ENCODE data around the gene PINK1.

PINK1 gene

GRCh38 chr1:20590306-20590777 lies 42.9 kb upstream of the PINK1 start:
- no peak for TF ChIP-seq CTCF (IDR thresholded peaks at IDR 0.05; ENCODE audit: low read length)
- H3K27ac ChIP-seq (ENCODE audit: low read depth, low read length, poor library complexity, severe bottlenecking): no peak overlapping the region
- H3K4me2 ChIP-seq (ENCODE audit: low read length): no peak overlapping the region

GRCh38 chr1:20593756-20594155 lies 39.5 kb upstream of the PINK1 start:
- Histone ChIP-seq H3K79me2 (ENCODE audit: insufficient read depth, low read length) (no peaks in the 10 kb centered on the region), H3K4me3 (ENCODE audit: low read depth, low read length, poor library complexity, severe bottlenecking) (no peak overlapping the region), H3K27me3 (ENCODE audit: insufficient read depth, low read length) (no peaks in the 10 kb centered on the region; the same call in 1 of the 2 replicates), H3K4me1 (ENCODE audit: insufficient read depth, low read length, severe bottlenecking) (no peaks in the 10 kb centered on the region), H2AFZ (ENCODE audit: low read length) (no peak overlapping the region), H3F3A (ENCODE audit: insufficient read depth, low read length) (no peaks in the 10 kb centered on the region), H3K27ac (ENCODE audit: low read depth, low read length, poor library complexity, severe bottlenecking) (no peak overlapping the region), H4K20me1 (ENCODE audit: insufficient read depth, low read length) (no peaks in the 10 kb centered on the region), H3K36me3 (ENCODE audit: insufficient read depth, low read length) (no peaks in the 10 kb centered on the region), H3K9me3 (ENCODE audit: low read length) (no peaks in the 10 kb centered on the region), H3K9ac (ENCODE audit: low read length) (no peak overlapping the region), H3K9me2 (ENCODE audit: low read depth, low read length) (no peaks in the 10 kb centered on the region), H3K4me2 (ENCODE audit: low read length) (no peak overlapping the region)
- TF ChIP-seq EZH2 (IDR thresholded peaks at IDR 0.05; ENCODE audit: borderline replicate concordance, low read length) (no peak), CTCF (IDR thresholded peaks at IDR 0.05; ENCODE audit: low read length) (no peak)

More at GRCh38 chr1:20590306-20590777, 42.9 kb upstream of the PINK1 start:
- no peak overlapping the region for H2AFZ ChIP-seq (ENCODE audit: low read length)
- peaks cover 4% of the 10 kb centered on the region for H3K27me3 ChIP-seq (ENCODE audit: insufficient read depth, low read length)
- H3K79me2 ChIP-seq (ENCODE audit: insufficient read depth, low read length): no peaks in the 10 kb centered on the region
- no peaks in the 10 kb centered on the region for H3K9me3 ChIP-seq (ENCODE audit: low read length)
- no peak overlapping the region for H3K4me3 ChIP-seq (ENCODE audit: low read depth, low read length, poor library complexity, severe bottlenecking)
- no peaks in the 10 kb centered on the region for H3F3A ChIP-seq (ENCODE audit: insufficient read depth, low read length)
- no peak overlapping the region for H3K9ac ChIP-seq (ENCODE audit: low read length)
- H3K36me3 ChIP-seq (ENCODE audit: insufficient read depth, low read length): no peaks in the 10 kb centered on the region
- no peaks in the 10 kb centered on the region for H4K20me1 ChIP-seq (ENCODE audit: insufficient read depth, low read length)
- no peaks in the 10 kb centered on the region for H3K9me2 ChIP-seq (ENCODE audit: low read depth, low read length)
- no peaks in the 10 kb centered on the region for H3K4me1 ChIP-seq (ENCODE audit: insufficient read depth, low read length, severe bottlenecking)

- TF ChIP-seq CTCF (IDR thresholded peaks at IDR 0.05; ENCODE audit: low read length) (no peak), EZH2 (IDR thresholded peaks at IDR 0.05; ENCODE audit: borderline replicate concordance, low read length) (no peak)
- H4K20me1 ChIP-seq (ENCODE audit: insufficient read depth, low read length): no peaks in the 10 kb centered on the region
- H3K9me2 ChIP-seq (ENCODE audit: low read depth, low read length): no peaks in the 10 kb centered on the region
- no peaks in the 10 kb centered on the region for H3K9me3 ChIP-seq (ENCODE audit: low read length)
- H3K4me2 ChIP-seq (ENCODE audit: low read length): no peak overlapping the region
- no peaks in the 10 kb centered on the region for H3F3A ChIP-seq (ENCODE audit: insufficient read depth, low read length)
- no peak overlapping the region for H3K9ac ChIP-seq (ENCODE audit: low read length)
- no peaks in the 10 kb centered on the region for H3K79me2 ChIP-seq (ENCODE audit: insufficient read depth, low read length)
- H3K4me3 ChIP-seq (ENCODE audit: low read depth, low read length, poor library complexity, severe bottlenecking): no peak overlapping the region
- no peaks in the 10 kb centered on the region for H3K4me1 ChIP-seq (ENCODE audit: insufficient read depth, low read length, severe bottlenecking)
- H3K27ac ChIP-seq (ENCODE audit: low read depth, low read length, poor library complexity, severe bottlenecking): no peak overlapping the region
- no peaks in the 10 kb centered on the region; the same call in 1 of the 2 replicates for H3K27me3 ChIP-seq (ENCODE audit: insufficient read depth, low read length)
- no peaks in the 10 kb centered on the region for H3K36me3 ChIP-seq (ENCODE audit: insufficient read depth, low read length)
- no peak overlapping the region for H2AFZ ChIP-seq (ENCODE audit: low read length)
These were observed 38.5 kb upstream of the PINK1 start for GRCh38 chr1:20594746-20595145.

All from OCI-LY1 (cell line).